ENCODE results near the gene NCBP3.

DNA sequence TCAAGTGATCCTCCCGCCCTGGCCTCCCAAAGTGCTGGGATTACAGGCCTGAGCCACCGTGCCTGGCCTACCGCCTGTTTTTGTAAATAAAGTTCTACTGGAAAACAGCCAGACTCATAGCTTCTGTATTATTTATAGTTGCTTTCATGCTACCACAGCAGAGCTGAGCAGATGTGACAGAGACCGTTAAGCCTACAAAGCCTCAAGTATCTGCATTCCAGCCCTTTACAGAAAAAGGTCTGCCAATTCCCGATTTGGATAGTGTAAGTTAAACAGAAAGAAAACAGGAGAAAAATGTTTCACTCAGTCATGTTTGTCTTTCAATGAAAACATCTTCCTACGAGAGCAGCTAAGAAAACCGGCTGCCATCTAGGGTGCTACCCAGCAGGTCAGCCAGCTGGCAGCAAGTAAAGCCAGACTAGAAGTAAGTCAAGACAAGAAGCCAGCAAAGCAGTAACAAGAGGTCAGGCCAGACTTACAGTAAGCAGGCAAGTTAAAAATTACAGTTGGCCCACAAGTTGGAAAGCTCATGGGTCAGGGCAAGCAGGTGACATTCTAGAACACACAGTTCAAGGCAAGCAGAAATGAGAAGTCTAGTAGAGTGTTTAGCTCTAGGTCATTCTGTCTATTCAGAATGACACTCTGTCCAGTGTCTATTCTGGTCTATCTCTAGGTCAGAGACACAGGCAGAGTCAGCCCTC is 17.7 kb downstream of the NCBP3 start:
- no peak for TF ChIP-seq CTCF (IDR thresholded peaks at IDR 0.05; ENCODE audit: borderline replicate concordance, extremely low read depth, low read length, poor library complexity, severe bottlenecking)
- TF ChIP-seq EZH2 (IDR thresholded peaks at IDR 0.05; ENCODE audit: borderline replicate concordance, low read depth, low read length, severe bottlenecking): no peak

Measured in DND-41 (cell line).